PFSK-1 (cell line): Measurements from ENCODE around the gene CAMK1D.

Experiments used
- POLR2AphosphoS5 ChIP-seq: IDR thresholded peaks from 2 replicates; pipeline ENCODE4 v1.6.1; 2012; ENCODE audit warnings: low read depth, mild to moderate bottlenecking, control low read depth, low read length, moderate library complexity
- SIN3A ChIP-seq: IDR thresholded peaks from 2 replicates; pipeline ENCODE4 v1.6.1; 2012; ENCODE audit warnings: mild to moderate bottlenecking, low read length, moderate library complexity, borderline replicate concordance; ENCODE audit not compliant: insufficient read depth

DNA sequence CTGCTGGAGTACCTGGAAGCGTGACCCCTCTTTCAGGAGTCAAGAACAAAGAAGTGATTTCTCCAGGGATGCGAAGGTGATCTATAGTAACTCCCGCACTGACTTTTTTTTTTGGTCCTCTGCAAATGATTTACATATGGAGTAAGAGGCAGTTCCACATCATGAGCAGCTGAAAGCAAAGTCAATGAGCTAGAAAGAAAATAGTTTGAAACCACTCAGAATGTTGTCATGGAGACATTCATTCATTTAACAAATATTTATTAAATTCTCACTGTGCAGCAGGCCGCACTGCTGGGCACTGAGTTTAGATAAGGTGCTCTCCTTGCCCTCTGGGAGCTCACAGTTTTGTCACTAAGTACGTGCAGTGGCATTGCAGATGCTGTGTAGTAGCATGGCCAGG is 206.7 kb downstream of the CAMK1D start:
- TF ChIP-seq POLR2AphosphoS5 (no peak), SIN3A (no peak)
